Fibroblast of the aortic adventitia (primary cell): ENCODE measurements around the gene FAM20A. TPM values are rescaled to one million over a fixed set of nuclear protein-coding genes. Genes with fewer than 3 reads are reported as not detected.

Source experiments
- DNase-seq: peaks from one replicate; pipeline ENCODE4 v3.0.0-alpha.2; 2010; ENCODE audit warnings: low read depth
- H3K4me3 ChIP-seq: 2 replicates; pipeline ENCODE4 v1.5.1; 2011; ENCODE audit warnings: low read depth, mild to moderate bottlenecking, control low read depth, low read length, moderate library complexity
- CTCF ChIP-seq: IDR thresholded peaks from 2 replicates; pipeline ENCODE4 v1.5.1; 2011; ENCODE audit warnings: mild to moderate bottlenecking, low read length, control low read depth, inconsistent platforms; ENCODE audit not compliant: insufficient read depth
- total RNA-seq: library from RNA; depleted of rRNA; stranded (reverse); fragments of >200 nt; gene quantifications from 2 replicates; pipeline ENCODE4 v1.2.3, GENCODE V29; 2012; ENCODE audit warnings: low replicate concordance

FAM20A gene
- total RNA-seq, 1 donor, result 10.5 TPM

DNA sequence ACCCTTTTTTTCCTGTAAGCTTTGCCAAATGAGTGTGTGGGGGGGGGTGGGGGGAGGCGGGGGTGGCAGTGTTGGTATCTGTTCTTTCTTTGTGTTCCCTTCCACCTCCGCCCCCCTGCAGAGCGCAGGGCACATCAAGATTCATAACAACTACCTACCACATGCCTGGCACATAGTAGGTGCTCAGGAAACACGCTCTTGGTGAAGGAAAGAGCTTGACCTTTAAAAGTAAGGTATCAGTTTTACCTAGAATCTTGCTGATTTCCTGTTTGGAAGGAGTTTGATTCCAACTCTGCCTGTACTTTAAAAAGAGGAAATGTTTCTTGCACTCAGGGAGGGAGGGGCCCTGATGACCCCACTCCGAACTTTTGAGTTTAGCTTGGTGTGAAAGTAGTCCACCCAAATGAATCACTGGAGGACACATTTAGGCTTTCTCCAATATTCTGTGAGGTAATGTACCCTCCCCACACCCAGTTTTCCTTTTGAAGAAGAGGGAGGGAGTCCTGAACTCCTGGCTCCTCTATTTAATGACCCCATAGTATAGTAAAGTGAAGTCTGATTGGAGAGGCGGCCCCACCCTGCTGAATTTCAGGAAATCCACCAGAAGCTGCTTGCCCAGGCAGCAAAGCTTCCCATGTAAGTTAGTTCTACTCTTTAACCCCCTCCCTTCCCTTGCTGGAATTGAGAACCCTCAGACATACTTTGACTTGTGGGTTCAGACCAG lies 560 bp upstream of the FAM20A start:
- H3K4me3 ChIP-seq, result peak overlapping the region; percentile 79

GRCh38 chr17:68600067-68600930 lies 868 bp downstream of the FAM20A start:
- DNase-seq, result no peak
- peak; percentile 23 for TF ChIP-seq CTCF
- H3K4me3 ChIP-seq, result peak overlapping the region; percentile 79

More for the DNA sequence above, 560 bp upstream of the FAM20A start:
- no peak for TF ChIP-seq CTCF
- peak; percentile 54 for DNase-seq

DNA sequence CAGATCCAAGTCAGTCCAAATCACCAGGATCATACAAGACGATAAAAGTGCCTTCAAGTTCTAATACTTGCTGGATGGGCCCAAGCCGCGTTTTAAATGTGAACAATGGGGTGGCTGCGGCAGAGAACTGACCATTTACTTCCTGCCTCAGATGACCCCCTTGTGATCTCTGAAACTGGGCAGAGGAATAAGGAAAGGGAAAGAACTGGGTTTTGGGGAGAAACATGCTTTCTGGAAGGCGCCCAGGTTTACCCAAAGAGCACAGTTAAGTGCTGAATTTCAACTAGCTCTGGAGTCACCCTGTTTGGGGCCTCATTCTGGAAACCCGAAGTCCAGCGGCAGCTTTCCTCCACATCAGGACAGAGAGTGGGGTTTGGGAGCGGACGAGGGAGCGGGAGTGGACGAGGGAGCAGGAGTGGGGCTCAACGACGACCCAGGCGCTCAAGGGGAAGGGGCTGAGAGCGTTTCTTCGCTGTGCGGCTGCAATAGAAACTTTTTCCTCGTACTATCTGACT lies 1.6 kb downstream of the FAM20A start:
- DNase-seq, result peak; percentile 29
- peak overlapping the region; percentile 79 for H3K4me3 ChIP-seq
- TF ChIP-seq CTCF, result no peak

DNA sequence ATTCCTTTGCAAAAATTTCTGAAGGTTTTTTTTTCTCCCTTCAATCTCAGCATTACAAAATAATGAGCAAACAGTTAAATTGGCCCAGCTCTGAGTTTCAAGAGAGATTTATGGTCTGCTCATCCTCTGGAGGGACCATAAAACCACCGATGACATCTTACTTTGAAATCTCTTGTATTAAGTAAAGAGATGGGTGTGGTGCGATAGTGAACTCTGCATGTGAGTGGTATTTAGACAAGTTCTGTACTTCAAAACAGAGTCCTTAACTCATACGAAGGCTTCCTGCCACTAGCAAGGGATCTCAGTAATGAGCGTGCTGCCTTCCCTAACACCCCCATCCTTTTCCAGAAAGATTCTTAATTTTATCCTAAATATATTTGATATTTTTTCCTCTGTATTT lies 2.1 kb downstream of the FAM20A start:
- H3K4me3 ChIP-seq, result peak overlapping the region; percentile 79
- DNase-seq, result peak; percentile 84
- no peak for TF ChIP-seq CTCF

DNA sequence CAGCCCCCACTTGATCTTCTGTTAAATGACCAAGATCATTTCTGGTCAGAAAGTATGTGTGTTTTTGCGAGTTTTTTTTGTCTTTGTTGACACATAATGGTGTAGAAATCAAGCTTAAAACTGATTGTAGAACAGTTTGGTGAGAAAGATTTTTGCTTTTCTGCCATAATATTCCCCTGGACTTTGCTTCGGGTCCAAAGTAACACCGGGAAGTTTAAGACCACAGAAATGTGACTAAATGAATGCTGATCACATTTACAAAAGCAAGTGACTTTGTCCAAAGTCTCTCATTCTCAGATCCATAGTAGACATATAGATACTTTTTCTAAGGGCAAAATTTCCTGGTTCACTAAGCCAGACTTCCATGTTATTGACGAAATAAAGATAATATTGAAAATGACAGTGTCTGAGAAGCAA lies 2.6 kb downstream of the FAM20A start:
- TF ChIP-seq CTCF, result no peak
- H3K4me3 ChIP-seq, result peak overlapping the region; percentile 79
- no peak for DNase-seq

GRCh38 chr17:68598074-68598473 lies 3.1 kb downstream of the FAM20A start:
- H3K4me3 ChIP-seq, result peak overlapping the region; percentile 79
- TF ChIP-seq CTCF, result no peak
- DNase-seq, result no peak
